ENCODE results near the gene ADGRG6. TPM values are rescaled to one million over a fixed set of nuclear protein-coding genes. Genes with fewer than 3 reads are reported as not detected.

The ADGRG6 gene
- total and polyA plus RNA-seq, 10 of the 15 experiments (the other 5 are each of a cell fraction or from before 2014, with no cell fraction given): 0.01 to 0.24 (median 0.13) TPM; not detected in 7

GRCh38 chr6:142444376-142444775, 142.6 kb downstream of the ADGRG6 start (continued):
- TF ChIP-seq PKNOX1 (IDR thresholded peaks at IDR 0.05) (no peak), HCFC1 (IDR thresholded peaks at IDR 0.05; ENCODE audit: low read length) (no peak), STAT3 (IDR thresholded peaks at IDR 0.05; ENCODE audit: low read depth, low read length) (no peak), TCF3 (IDR thresholded peaks at IDR 0.05; ENCODE audit: borderline replicate concordance, insufficient read depth, low read depth, low read length) (no peak), RELB (IDR thresholded peaks at IDR 0.05; ENCODE audit: low read depth) (no peak), SIN3A (IDR thresholded peaks at IDR 0.05; ENCODE audit: low read depth, low read length) (no peak), PAX8 (IDR thresholded peaks at IDR 0.05) (no peak), ATF2 (IDR thresholded peaks at IDR 0.05; ENCODE audit: low read length) (no peak), POLR2AphosphoS5 (IDR thresholded peaks at IDR 0.05; ENCODE audit: low read length) (no peak), CREM (IDR thresholded peaks at IDR 0.05; ENCODE audit: low read depth) (no peak)
